ENCODE data around the gene CDK13. TPM values are rescaled to one million over a fixed set of nuclear protein-coding genes. Genes with fewer than 3 reads are reported as not detected.
A peak's percentile ranks its signal among the peaks of the same experiment; 100 is the strongest.

Gene CDK13
- polyA plus RNA-seq, 2 donors = 17.1 to 23.4 TPM

GRCh38 chr7:39958038-39958437 is 8.0 kb downstream of the CDK13 start:
- H3K9me3 ChIP-seq (ENCODE audit: control insufficient read depth in 2 of 2, insufficient read depth in 1 of 2, low read depth in 1 of 2, low read length in 1 of 2) = no peaks in the 10 kb centered on the region
- H3K4me3 ChIP-seq (ENCODE audit: low read depth in 1 of 2, low read length in 2 of 2) = no peak overlapping the region
- no peaks in the 10 kb centered on the region for H3K36me3 ChIP-seq (ENCODE audit: control insufficient read depth in 2 of 2, insufficient read depth in 2 of 2, low read length in 1 of 2)
- H3K27me3 ChIP-seq (ENCODE audit: control insufficient read depth in 1 of 2, insufficient read depth in 2 of 2, low read length in 2 of 2) = no peaks in the 10 kb centered on the region
- peaks cover 0 to 2% of the 10 kb centered on the region in 2 donors for H3K4me1 ChIP-seq (ENCODE audit: control insufficient read depth in 2 of 2, insufficient read depth in 2 of 2, low read length in 1 of 2)
- H3K27ac ChIP-seq (ENCODE audit: low read depth in 2 of 2, low read length in 1 of 2) = no peak overlapping the region
- WGBS, 2 donors = 80 to 81% methylated on average over 3 of the region's 3 CpGs

GRCh38 chr7:39967406-39968161 is 17.5 kb downstream of the CDK13 start:
- Histone ChIP-seq H3K36me3 (ENCODE audit: control insufficient read depth in 2 of 2, insufficient read depth in 2 of 2, low read length in 1 of 2) (no peaks in the 10 kb centered on the region), H3K27me3 (ENCODE audit: control insufficient read depth in 1 of 2, insufficient read depth in 2 of 2, low read length in 2 of 2) (no peaks in the 10 kb centered on the region), H3K9me3 (ENCODE audit: control insufficient read depth in 2 of 2, insufficient read depth in 1 of 2, low read depth in 1 of 2, low read length in 1 of 2) (no peaks in the 10 kb centered on the region), H3K4me1 (ENCODE audit: control insufficient read depth in 2 of 2, insufficient read depth in 2 of 2, low read length in 1 of 2) (no peaks in the 10 kb centered on the region), H3K27ac (ENCODE audit: low read depth in 2 of 2, low read length in 1 of 2) (no peak overlapping the region), H3K4me3 (ENCODE audit: low read depth in 1 of 2, low read length in 2 of 2) (no peak overlapping the region)
- 87 to 88% methylated on average over 2 of the region's 2 CpGs for WGBS, 2 donors

- no peaks in the 10 kb centered on the region for H3K4me1 ChIP-seq (ENCODE audit: control insufficient read depth in 2 of 2, insufficient read depth in 2 of 2, low read length in 1 of 2)
- H3K27ac ChIP-seq (ENCODE audit: low read depth in 2 of 2, low read length in 1 of 2) = no peak overlapping the region
- H3K27me3 ChIP-seq (ENCODE audit: control insufficient read depth in 1 of 2, insufficient read depth in 2 of 2, low read length in 2 of 2) = no peaks in the 10 kb centered on the region
- WGBS, 2 donors = 73% methylated on average over 1 of the region's 1 CpG
- H3K36me3 ChIP-seq (ENCODE audit: control insufficient read depth in 2 of 2, insufficient read depth in 2 of 2, low read length in 1 of 2) = no peaks in the 10 kb centered on the region
- no peak overlapping the region for H3K4me3 ChIP-seq (ENCODE audit: low read depth in 1 of 2, low read length in 2 of 2)
- H3K9me3 ChIP-seq (ENCODE audit: control insufficient read depth in 2 of 2, insufficient read depth in 1 of 2, low read depth in 1 of 2, low read length in 1 of 2) = no peaks in the 10 kb centered on the region
These were observed 19.4 kb downstream of the CDK13 start for GRCh38 chr7:39969431-39969830.

GRCh38 chr7:39971924-39972323 is 21.9 kb downstream of the CDK13 start:
- H3K27me3 ChIP-seq (ENCODE audit: control insufficient read depth in 1 of 2, insufficient read depth in 2 of 2, low read length in 2 of 2) = no peaks in the 10 kb centered on the region
- H3K27ac ChIP-seq (ENCODE audit: low read depth in 2 of 2, low read length in 1 of 2) = no peak overlapping the region
- no peaks in the 10 kb centered on the region for H3K4me1 ChIP-seq (ENCODE audit: control insufficient read depth in 2 of 2, insufficient read depth in 2 of 2, low read length in 1 of 2)
- WGBS, 2 donors = 53 to 62% methylated on average over 3 of the region's 3 CpGs
- no peaks in the 10 kb centered on the region for H3K9me3 ChIP-seq (ENCODE audit: control insufficient read depth in 2 of 2, insufficient read depth in 1 of 2, low read depth in 1 of 2, low read length in 1 of 2)
- H3K36me3 ChIP-seq (ENCODE audit: control insufficient read depth in 2 of 2, insufficient read depth in 2 of 2, low read length in 1 of 2) = no peaks in the 10 kb centered on the region
- no peak overlapping the region for H3K4me3 ChIP-seq (ENCODE audit: low read depth in 1 of 2, low read length in 2 of 2)

GRCh38 chr7:39973801-39974200 is 23.7 kb downstream of the CDK13 start:
- Histone ChIP-seq H3K4me3 (ENCODE audit: low read depth in 1 of 2, low read length in 2 of 2) (no peak overlapping the region), H3K27me3 (ENCODE audit: control insufficient read depth in 1 of 2, insufficient read depth in 2 of 2, low read length in 2 of 2) (no peaks in the 10 kb centered on the region), H3K36me3 (ENCODE audit: control insufficient read depth in 2 of 2, insufficient read depth in 2 of 2, low read length in 1 of 2) (no peaks in the 10 kb centered on the region), H3K27ac (ENCODE audit: low read depth in 2 of 2, low read length in 1 of 2) (no peak overlapping the region), H3K4me1 (ENCODE audit: control insufficient read depth in 2 of 2, insufficient read depth in 2 of 2, low read length in 1 of 2) (no peaks in the 10 kb centered on the region), H3K9me3 (ENCODE audit: control insufficient read depth in 2 of 2, insufficient read depth in 1 of 2, low read depth in 1 of 2, low read length in 1 of 2) (no peaks in the 10 kb centered on the region)
- 89 to 93% methylated on average over 2 of the region's 2 CpGs for WGBS, 2 donors

GRCh38 chr7:39978230-39978934 is 28.3 kb downstream of the CDK13 start:
- Histone ChIP-seq H3K4me3 (ENCODE audit: low read depth in 1 of 2, low read length in 2 of 2) (no peak overlapping the region), H3K4me1 (ENCODE audit: control insufficient read depth in 2 of 2, insufficient read depth in 2 of 2, low read length in 1 of 2) (no peaks in the 10 kb centered on the region), H3K9me3 (ENCODE audit: control insufficient read depth in 2 of 2, insufficient read depth in 1 of 2, low read depth in 1 of 2, low read length in 1 of 2) (no peaks in the 10 kb centered on the region), H3K36me3 (ENCODE audit: control insufficient read depth in 2 of 2, insufficient read depth in 2 of 2, low read length in 1 of 2) (no peaks in the 10 kb centered on the region), H3K27me3 (ENCODE audit: control insufficient read depth in 1 of 2, insufficient read depth in 2 of 2, low read length in 2 of 2) (no peaks in the 10 kb centered on the region), H3K27ac (ENCODE audit: low read depth in 2 of 2, low read length in 1 of 2) (no peak overlapping the region)
- WGBS, 2 donors = 53 to 57% methylated on average over 3 of the region's 3 CpGs

- 72 to 79% methylated on average over 8 of the region's 8 CpGs for WGBS, 2 donors
These were observed 29.5 kb downstream of the CDK13 start for GRCh38 chr7:39979406-39980073.

GRCh38 chr7:39985398-39985918 is 35.4 kb downstream of the CDK13 start:
- H3K4me1 ChIP-seq (ENCODE audit: control insufficient read depth in 2 of 2, insufficient read depth in 2 of 2, low read length in 1 of 2) = peaks cover 2 to 6% of the 10 kb centered on the region in 2 donors

More at GRCh38 chr7:39979406-39980073, 29.5 kb downstream of the CDK13 start:
- Histone ChIP-seq H3K9me3 (ENCODE audit: control insufficient read depth in 2 of 2, insufficient read depth in 1 of 2, low read depth in 1 of 2, low read length in 1 of 2) (no peaks in the 10 kb centered on the region), H3K4me1 (ENCODE audit: control insufficient read depth in 2 of 2, insufficient read depth in 2 of 2, low read length in 1 of 2) (peaks cover 0 to 2% of the 10 kb centered on the region in 2 donors), H3K27me3 (ENCODE audit: control insufficient read depth in 1 of 2, insufficient read depth in 2 of 2, low read length in 2 of 2) (no peaks in the 10 kb centered on the region), H3K4me3 (ENCODE audit: low read depth in 1 of 2, low read length in 2 of 2) (no peak overlapping the region), H3K36me3 (ENCODE audit: control insufficient read depth in 2 of 2, insufficient read depth in 2 of 2, low read length in 1 of 2) (no peaks in the 10 kb centered on the region), H3K27ac (ENCODE audit: low read depth in 2 of 2, low read length in 1 of 2) (no peak overlapping the region)

GRCh38 chr7:39987641-39988347 is 37.7 kb downstream of the CDK13 start:
- no peaks in the 10 kb centered on the region for H3K27me3 ChIP-seq (ENCODE audit: control insufficient read depth in 1 of 2, insufficient read depth in 2 of 2, low read length in 2 of 2)
- H3K4me1 ChIP-seq (ENCODE audit: control insufficient read depth in 2 of 2, insufficient read depth in 2 of 2, low read length in 1 of 2) = peaks cover 2 to 6% of the 10 kb centered on the region in 2 donors
- no peaks in the 10 kb centered on the region for H3K9me3 ChIP-seq (ENCODE audit: control insufficient read depth in 2 of 2, insufficient read depth in 1 of 2, low read depth in 1 of 2, low read length in 1 of 2)
- peak overlapping the region in 1 of 2 donors; percentile 4 for H3K27ac ChIP-seq (ENCODE audit: low read depth in 2 of 2, low read length in 1 of 2)
- H3K36me3 ChIP-seq (ENCODE audit: control insufficient read depth in 2 of 2, insufficient read depth in 2 of 2, low read length in 1 of 2) = no peaks in the 10 kb centered on the region
- 60 to 67% methylated on average over 9 of the region's 9 CpGs for WGBS, 2 donors
- H3K4me3 ChIP-seq (ENCODE audit: low read depth in 1 of 2, low read length in 2 of 2) = no peak overlapping the region

More at GRCh38 chr7:39985398-39985918, 35.4 kb downstream of the CDK13 start:
- no peaks in the 10 kb centered on the region for H3K9me3 ChIP-seq (ENCODE audit: control insufficient read depth in 2 of 2, insufficient read depth in 1 of 2, low read depth in 1 of 2, low read length in 1 of 2)
- no peaks in the 10 kb centered on the region for H3K27me3 ChIP-seq (ENCODE audit: control insufficient read depth in 1 of 2, insufficient read depth in 2 of 2, low read length in 2 of 2)
- WGBS, 2 donors = 53 to 66% methylated on average over 4 of the region's 4 CpGs
- no peaks in the 10 kb centered on the region for H3K36me3 ChIP-seq (ENCODE audit: control insufficient read depth in 2 of 2, insufficient read depth in 2 of 2, low read length in 1 of 2)
- H3K4me3 ChIP-seq (ENCODE audit: low read depth in 1 of 2, low read length in 2 of 2) = no peak overlapping the region
- H3K27ac ChIP-seq (ENCODE audit: low read depth in 2 of 2, low read length in 1 of 2) = no peak overlapping the region

Data from esophagus (tissue), 2 donors.